Caco-2 (cell line): Measurements from ENCODE around the gene PPA2. TPM values are rescaled to one million over a fixed set of nuclear protein-coding genes. Genes with fewer than 3 reads are reported as not detected.

Experiments used
- BruUV-seq: library from RNA; stranded (reverse); fragments of 400-500 nt; replicated peaks from 2 replicates; lab custom pipeline; 2021; lab: Mats Ljungman, UMichigan
- CTCF ChIA-PET: fragments of 300-600 bp; sonication (Branson Sonifier 250); formaldehyde crosslinking; loops from one replicate; lab custom pipeline; 2022; ENCODE audit warnings: antibody characterized with exemption; lab: Charles Lee
- POLR2A ChIA-PET: fragments of 300-600 bp; sonication (Branson Sonifier 250); formaldehyde crosslinking; loops from one replicate; lab custom pipeline; 2022; ENCODE audit warnings: antibody characterized with exemption; lab: Charles Lee
- DNase-seq, 2 experiments: peaks; one replicate each; pipeline versions ENCODE4 v3.0.0 to v3.0.0-alpha.2; 2020 to 2022
- H3K27me3 ChIP-seq: replicated peaks from 2 replicates; pipeline ENCODE4 v1.6.0; 2011; ENCODE audit warnings: low read length; ENCODE audit not compliant: control insufficient read depth, insufficient read depth
- H3K36me3 ChIP-seq: 2 replicates; pipeline ENCODE4 v1.5.1; 2011; ENCODE audit warnings: low read length; ENCODE audit not compliant: control insufficient read depth, insufficient read depth
- H3K4me1 ChIP-seq: fragments of 250-450 bp; sonication (Bioruptor Pico); 2 replicates; pipeline ENCODE4 v1.5.1; 2020; ENCODE audit warnings: mild to moderate bottlenecking
- H3K4me3 ChIP-seq: 2 replicates; pipeline ENCODE4 v1.5.1; 2011; ENCODE audit warnings: low read depth, mild to moderate bottlenecking, control low read depth, low read length
- H3K9me3 ChIP-seq: fragments of 250-450 bp; sonication (Bioruptor Pico); 2 replicates; pipeline ENCODE4 v1.5.1; 2020; ENCODE audit warnings: mild to moderate bottlenecking, moderate library complexity
- H3K27ac Mint-ChIP-seq: one replicate; pipeline ENCODE4 v1.8.0; 2022; ENCODE audit warnings: mixed read lengths; ENCODE audit not compliant: unreplicated experiment
- H3K27me3 Mint-ChIP-seq: one replicate; pipeline ENCODE4 v1.8.0; 2022; ENCODE audit warnings: mixed read lengths; ENCODE audit not compliant: insufficient read depth, unreplicated experiment
- H3K36me3 Mint-ChIP-seq: one replicate; pipeline ENCODE4 v1.8.0; 2022; ENCODE audit warnings: mild to moderate bottlenecking, mixed read lengths; ENCODE audit not compliant: insufficient read depth, unreplicated experiment
- H3K4me1 Mint-ChIP-seq: one replicate; pipeline ENCODE4 v1.8.0; 2022; ENCODE audit warnings: low read depth, mixed read lengths; ENCODE audit not compliant: unreplicated experiment
- H3K4me3 Mint-ChIP-seq: one replicate; pipeline ENCODE4 v1.8.0; 2022; ENCODE audit warnings: mild to moderate bottlenecking, moderate library complexity, mixed read lengths; ENCODE audit not compliant: unreplicated experiment
- H3K9me3 Mint-ChIP-seq: one replicate; pipeline ENCODE4 v1.8.0; 2022; ENCODE audit warnings: mixed read lengths; ENCODE audit not compliant: unreplicated experiment
- CTCF ChIP-seq, 2 experiments: fragments of 200-600 bp in 1 of 2; IDR thresholded peaks; 1 replicate in 1 of 2; 2 replicates in 1 of 2; pipeline versions ENCODE4 v1.5.1 to v1.8.0; 2011 to 2022; ENCODE audit warnings: antibody characterized with exemption in 1 of 2, control low read depth in 1 of 2, inconsistent platforms in 1 of 2, low read depth in 1 of 2, low read length in 1 of 2, mild to moderate bottlenecking in 1 of 2, moderate library complexity in 1 of 2; ENCODE audit not compliant: insufficient read depth in 1 of 2, severe bottlenecking in 1 of 2, unreplicated experiment in 1 of 2
- intact Hi-C: fragments of 100-400 bp; cut with micrococcal nuclease; formaldehyde crosslinking; loops from one replicate; pipeline ENCODE4 v1.10.0; 2022; ENCODE audit not compliant: unreplicated experiment
- total RNA-seq: library from RNA; stranded (reverse); gene quantifications from 2 replicates; pipeline ENCODE4 v1.2.3, GENCODE V29; 2022

Gene PPA2
- total RNA-seq, 1 experiment from 2014 or later = 85.4 TPM

- Mint-ChIP-seq H3K27me3 (no peaks in the 10 kb centered on the region), H3K9me3 (no peaks in the 10 kb centered on the region), H3K27ac (no peak overlapping the region), H3K4me3 (no peak overlapping the region), H3K36me3 (no peaks in the 10 kb centered on the region), H3K4me1 (no peaks in the 10 kb centered on the region)
- no TSS peak for BruUV-seq
- H3K4me1 ChIP-seq = no peaks in the 10 kb centered on the region
- H3K27me3 ChIP-seq = no peaks in the 10 kb centered on the region
- ChIA-PET CTCF (no interaction called here), POLR2A (no interaction called here)
- intact Hi-C loops = no loop called here
- no peaks in the 10 kb centered on the region for H3K36me3 ChIP-seq
- TF ChIP-seq CTCF (IDR thresholded peaks at IDR 0.05; ENCODE audit: insufficient read depth in 1 of 2, low read depth in 1 of 2, low read length in 1 of 2, severe bottlenecking in 1 of 2, unreplicated experiment in 1 of 2) = no peak
- no peak overlapping the region for H3K4me3 ChIP-seq
- H3K9me3 ChIP-seq = no peaks in the 10 kb centered on the region
- DNase-seq = no peak
Observed at GRCh38 chr4:105357258-105357980, 116.4 kb downstream of the PPA2 start.

- Mint-ChIP-seq H3K9me3 (no peaks in the 10 kb centered on the region), H3K27ac (no peak overlapping the region), H3K27me3 (no peaks in the 10 kb centered on the region), H3K4me3 (no peak overlapping the region), H3K4me1 (no peaks in the 10 kb centered on the region), H3K36me3 (no peaks in the 10 kb centered on the region)
- H3K4me1 ChIP-seq = no peaks in the 10 kb centered on the region
- H3K27me3 ChIP-seq = no peaks in the 10 kb centered on the region
- no peak for TF ChIP-seq CTCF (IDR thresholded peaks at IDR 0.05; ENCODE audit: insufficient read depth in 1 of 2, low read depth in 1 of 2, low read length in 1 of 2, severe bottlenecking in 1 of 2, unreplicated experiment in 1 of 2)
- H3K9me3 ChIP-seq = no peaks in the 10 kb centered on the region
- no peak overlapping the region for H3K4me3 ChIP-seq
- POLR2A ChIA-PET = no interaction called here
- intact Hi-C loops = no loop called here
- DNase-seq = no peak
- CTCF ChIA-PET = no interaction called here
- no TSS peak for BruUV-seq
- no peaks in the 10 kb centered on the region for H3K36me3 ChIP-seq
Observed at GRCh38 chr4:105356194-105356593, 117.7 kb downstream of the PPA2 start.

GRCh38 chr4:105352826-105353225 lies 121.0 kb downstream of the PPA2 start:
- intact Hi-C loops = no loop called here
- ChIA-PET POLR2A (no interaction called here), CTCF (no interaction called here)
- Mint-ChIP-seq H3K4me1 (no peaks in the 10 kb centered on the region), H3K36me3 (no peaks in the 10 kb centered on the region), H3K4me3 (no peak overlapping the region), H3K27ac (no peak overlapping the region), H3K9me3 (no peaks in the 10 kb centered on the region), H3K27me3 (no peaks in the 10 kb centered on the region)
- TF ChIP-seq CTCF (IDR thresholded peaks at IDR 0.05; ENCODE audit: insufficient read depth in 1 of 2, low read depth in 1 of 2, low read length in 1 of 2, severe bottlenecking in 1 of 2, unreplicated experiment in 1 of 2) = no peak
- Histone ChIP-seq H3K36me3 (no peaks in the 10 kb centered on the region), H3K9me3 (no peaks in the 10 kb centered on the region), H3K4me1 (no peaks in the 10 kb centered on the region), H3K4me3 (no peak overlapping the region), H3K27me3 (no peaks in the 10 kb centered on the region)
- BruUV-seq = no TSS peak
- DNase-seq = no peak
